ENCODE measurements around the gene VWA8.
"Not testable (repeated sequence)": the region's sequence is repeated elsewhere in the genome, so short reads cannot be mapped to it uniquely, and the experiment has no call there.

Gene VWA8

DNA sequence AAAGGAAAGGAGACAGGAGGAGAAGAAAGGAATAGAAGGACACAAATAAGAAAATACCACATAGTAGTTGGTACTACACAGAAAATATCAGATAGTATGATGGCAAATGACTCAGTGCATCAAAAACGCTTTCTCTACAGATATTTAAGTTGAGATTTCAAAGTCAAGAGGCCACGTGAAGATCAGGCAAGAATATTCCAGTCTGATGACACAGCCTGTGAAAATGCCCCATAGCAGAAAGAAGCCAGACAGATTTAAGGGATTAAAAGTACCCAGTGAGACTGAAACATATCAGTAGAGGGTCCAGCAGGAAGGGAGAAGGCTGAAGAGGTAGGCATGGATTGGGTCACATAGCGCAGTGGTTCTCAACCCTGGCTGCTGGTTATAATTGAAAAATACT lies 113.7 kb downstream of the VWA8 start:
- DNase-seq = no peak

DNA sequence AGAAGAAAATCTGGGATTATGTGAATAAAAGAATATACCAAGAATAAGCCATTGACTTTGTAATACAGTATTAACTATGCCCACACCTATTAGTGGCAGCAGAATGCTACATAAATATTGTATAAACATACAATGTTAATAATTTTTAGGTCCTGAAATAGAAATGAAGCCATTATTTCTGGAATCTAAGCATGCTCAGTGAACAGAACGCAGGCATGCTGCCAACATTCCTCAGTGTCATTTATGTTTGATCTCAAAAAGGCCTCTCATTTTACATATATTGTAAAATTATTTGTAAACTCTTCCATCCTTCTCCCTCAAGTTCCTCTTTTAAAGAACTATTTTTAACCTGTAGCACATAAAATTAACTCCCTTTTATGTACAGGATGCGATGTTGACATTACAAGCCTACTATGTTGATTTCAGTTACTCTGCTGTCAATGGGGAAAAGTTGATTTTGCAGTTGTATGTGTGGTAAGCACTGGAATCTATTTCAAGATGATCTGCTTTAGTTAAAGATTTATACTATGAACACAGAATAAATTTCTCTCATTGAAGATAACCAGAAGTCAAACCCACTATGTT lies 118.8 kb downstream of the VWA8 start:
- peak; percentile 75 for DNase-seq

DNA sequence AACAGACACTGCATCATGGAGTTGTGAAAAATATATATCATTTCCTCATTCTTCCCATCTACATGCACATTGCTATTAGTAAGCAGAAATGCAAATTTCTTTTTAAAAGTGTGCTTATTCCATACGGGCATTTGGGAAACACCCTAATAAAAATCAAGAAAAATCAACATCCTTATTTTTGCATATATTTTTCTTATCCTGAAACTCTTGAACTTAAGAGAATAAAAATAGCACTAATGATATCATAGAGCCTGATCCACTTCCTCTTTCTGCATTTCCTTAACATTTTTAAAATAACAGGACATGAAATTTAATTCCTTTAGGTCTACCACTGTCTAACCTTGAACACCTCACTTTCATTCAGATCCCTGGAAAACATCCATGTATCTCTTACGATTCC lies 123.3 kb downstream of the VWA8 start:
- DNase-seq = no peak

DNA sequence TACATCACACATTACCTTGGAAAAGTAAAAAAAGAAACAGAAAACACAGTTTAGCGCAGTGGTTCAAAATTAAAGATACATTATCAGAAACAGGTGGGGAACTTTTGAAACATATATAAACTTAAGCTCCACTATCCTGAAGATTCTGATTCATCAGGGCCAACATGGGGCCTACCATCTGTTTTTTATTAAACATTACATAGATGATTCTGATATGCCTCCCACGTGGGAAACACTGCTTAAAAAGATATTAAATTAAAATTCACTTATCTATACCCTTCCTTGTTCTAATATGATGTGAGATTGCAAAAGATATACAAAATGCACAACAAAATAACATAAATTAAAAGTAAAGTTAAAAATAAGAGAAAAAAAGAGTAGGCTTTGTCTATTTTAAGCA lies 125.0 kb downstream of the VWA8 start:
- DNase-seq = peak; percentile 21

DNA sequence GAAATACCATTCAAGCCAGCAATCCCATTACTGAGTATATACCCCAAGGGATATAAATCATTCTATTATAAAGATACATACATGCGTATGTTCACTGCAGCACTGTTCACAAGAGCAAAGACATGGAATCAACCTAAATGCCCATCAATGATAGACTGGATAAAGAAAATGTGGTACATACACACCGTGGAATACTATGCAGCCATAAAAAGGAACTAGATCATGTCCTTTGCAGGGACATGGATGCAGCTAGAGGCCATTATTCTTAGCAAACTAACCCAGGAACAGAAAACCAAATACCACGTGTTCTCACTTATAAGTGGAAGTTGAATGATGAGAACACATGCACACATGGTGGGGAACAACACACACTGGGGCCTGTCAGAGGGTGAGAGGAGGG lies 126.2 kb downstream of the VWA8 start:
- DNase-seq = not testable (repeated sequence)

DNA sequence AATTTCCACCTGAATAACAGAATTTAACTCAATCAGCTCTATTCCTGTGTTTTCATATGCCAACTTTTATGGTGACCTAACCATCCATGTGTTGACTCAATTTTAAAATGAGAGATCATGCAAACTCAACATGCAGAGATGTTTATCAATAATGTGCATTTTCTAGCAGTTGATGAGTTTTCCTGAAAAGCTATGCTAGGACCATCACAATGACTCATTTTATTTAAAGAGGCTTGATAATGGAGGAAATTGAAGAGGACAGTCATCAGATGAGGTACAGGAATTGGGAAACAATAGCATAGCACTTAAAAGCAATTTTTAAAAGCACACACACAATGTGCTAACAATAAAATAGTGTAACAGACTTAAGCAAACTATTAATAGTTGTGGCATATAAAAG lies 127.1 kb downstream of the VWA8 start:
- DNase-seq = no peak

DNA sequence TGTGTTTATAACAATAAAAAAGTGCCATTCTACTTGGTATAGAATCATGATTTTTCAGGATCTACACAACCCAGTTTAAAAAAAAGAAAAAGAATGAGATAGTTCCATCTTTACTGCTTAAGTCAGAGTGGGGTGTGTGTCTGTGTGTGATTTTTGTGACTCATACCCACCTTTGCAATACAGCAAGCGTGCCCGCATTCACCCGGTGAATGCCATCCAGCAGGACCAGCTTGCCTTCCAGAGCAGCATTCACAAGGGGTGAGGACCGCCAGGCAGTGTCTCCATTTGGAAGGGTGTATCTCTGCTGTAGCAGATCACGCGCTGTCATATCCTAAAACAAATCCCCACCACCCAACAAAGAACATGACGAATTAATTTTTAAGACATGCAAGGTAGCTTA lies 127.7 kb downstream of the VWA8 start:
- DNase-seq = no peak

DNA sequence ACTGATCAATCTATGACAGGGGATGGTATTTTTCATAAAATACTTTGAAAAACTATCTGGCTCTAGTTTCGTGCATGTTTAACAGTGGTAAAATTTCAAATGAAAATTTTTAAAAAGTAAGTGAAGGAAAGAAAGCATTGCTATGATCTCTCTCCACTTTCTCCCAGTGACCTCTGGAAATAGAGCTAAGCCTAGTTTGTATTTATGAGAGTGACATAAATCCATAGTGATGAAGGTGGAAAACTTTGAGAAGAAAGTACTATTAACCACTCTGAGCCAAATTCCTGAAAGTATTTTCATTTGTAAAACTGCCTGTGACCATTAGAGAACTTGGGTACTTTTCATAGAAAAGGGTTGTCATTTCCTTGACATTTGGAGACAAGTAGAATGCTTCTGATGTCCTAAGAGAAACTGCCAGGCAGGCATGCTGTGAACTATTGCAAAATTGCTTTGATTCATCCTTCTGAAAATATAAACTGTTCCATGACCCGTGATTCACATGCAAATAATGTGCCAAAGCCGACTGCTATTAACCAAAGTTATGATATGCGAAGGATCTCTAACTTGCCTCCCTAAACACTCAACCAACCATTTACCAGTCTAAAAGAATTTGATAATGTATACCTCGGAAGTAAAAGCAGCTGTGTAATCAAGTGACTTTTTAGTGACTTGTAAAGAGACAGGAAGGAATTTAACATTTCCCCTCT lies 133.2 kb downstream of the VWA8 start:
- DNase-seq = peak; percentile 19

DNA sequence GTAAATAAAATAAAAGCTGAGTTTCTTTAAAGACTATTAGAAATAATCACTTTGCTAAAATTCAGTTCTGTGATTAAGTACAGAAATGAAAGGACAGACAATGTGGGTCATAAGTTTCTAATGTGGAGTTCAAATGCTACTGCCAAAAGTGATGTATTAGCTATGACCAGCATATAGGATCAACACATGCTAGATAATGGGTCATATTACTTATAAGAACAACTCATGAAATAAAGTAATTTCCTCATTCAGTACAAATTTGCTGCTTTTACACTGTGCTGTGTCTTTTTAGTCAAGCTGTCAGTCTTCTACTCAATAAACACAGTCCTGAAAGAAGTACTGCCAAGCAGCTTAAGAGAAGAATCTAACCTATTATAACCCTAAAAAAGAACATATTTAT lies 135.2 kb downstream of the VWA8 start:
- DNase-seq = no peak

DNA sequence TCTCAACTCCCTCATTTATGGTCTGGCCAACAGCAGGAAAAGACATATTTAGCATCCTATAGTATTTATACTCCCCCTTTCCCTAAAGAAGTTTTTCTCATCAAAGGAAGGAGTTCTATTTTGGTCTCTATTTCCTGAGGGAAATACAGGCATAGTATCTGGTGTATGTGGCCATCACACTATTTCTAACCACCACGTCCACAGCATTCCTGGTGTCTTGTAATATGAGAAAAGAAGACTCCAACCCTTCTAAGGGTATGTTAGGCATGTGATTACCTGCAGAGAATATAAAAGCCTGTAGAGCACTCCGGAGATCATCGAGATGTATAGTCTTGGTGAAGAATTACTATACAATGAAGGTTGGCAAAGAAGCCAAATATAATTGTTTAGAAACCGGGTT lies 137.4 kb downstream of the VWA8 start:
- no peak for DNase-seq

DNA sequence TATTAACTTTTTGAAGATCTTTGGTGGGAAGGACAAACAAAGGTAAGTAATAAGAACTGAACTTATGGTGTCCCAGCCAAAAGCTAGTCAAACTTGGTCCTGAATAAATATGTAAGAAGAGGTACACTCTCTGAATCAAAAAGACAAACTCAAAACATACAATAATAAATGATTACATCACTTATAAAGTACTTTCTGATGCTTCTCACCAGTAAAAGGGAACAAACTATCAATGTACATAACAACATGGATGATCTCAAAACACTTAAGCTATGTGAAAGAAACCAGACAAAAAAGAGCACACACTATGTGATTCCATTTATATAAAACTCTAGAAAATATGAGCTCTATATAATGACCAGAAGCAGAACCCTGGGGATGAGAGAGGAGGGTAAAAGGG lies 138.3 kb downstream of the VWA8 start:
- no peak for DNase-seq

DNA sequence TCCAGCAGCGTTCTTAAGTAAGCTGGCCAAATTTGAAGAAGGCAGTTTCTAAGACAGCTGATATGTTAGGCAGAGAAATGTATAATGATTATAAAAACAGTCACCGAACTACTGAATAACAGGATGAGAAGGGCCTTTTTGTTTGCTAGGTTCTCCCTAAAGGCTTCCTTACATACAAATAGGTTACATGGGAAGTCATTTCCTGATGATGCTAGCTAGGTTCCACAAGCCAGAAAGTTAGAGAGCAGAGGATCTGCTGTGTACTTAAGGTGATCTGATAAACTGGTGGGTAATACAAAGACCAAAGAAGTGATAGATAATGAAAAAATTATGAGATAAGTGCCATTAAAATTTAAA lies 139.7 kb downstream of the VWA8 start:
- no peak for DNase-seq

DNA sequence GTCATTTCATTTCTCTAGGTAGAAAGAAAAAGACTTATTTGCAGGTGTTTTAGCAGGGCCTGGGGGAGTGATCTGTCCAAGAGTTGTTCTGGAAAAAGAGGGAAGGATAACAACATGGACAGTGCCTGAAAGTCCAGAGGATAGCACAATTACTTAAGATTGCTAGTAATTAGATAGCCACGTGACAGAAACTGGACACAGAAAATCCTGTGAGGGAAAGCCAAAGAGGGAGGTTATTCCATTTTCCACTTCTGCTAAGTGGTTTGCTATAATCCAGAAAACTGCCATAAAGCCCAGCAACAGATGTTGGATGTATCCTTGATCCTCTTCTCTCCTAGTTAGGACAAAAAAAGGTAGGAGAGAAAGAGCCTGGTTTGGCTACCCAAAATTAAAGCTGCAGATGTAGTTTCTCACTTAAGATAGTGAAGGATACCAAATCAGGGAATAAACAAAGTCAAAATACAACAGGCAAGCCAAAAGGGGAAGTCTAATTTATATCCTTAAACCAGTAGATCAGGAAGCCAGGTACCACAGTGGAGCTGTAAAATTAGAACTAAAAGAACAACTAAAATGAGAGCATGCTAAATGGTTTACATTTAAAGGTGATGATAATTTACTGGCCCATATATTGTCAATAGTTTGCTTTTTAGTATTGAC lies 140.2 kb downstream of the VWA8 start:
- DNase-seq = no peak

DNA sequence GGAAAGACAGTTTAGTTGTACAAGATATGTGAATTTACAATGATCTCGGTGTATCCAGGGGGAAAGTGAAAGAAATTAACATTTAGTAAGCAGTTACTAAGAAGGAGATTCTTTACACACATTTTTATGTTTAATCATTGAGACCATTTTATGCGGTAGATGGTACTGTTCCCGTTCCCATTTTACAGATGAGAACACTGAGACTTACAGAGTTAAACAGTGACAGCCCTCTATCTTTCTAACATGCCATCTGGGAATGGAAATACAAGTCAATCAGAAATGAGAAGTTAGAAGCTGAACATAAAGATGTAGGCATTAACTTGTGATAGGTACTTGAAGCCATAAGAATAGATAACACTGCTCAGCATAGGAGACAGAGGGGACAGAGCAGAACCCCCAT lies 144.9 kb downstream of the VWA8 start:
- DNase-seq = no peak

DNA sequence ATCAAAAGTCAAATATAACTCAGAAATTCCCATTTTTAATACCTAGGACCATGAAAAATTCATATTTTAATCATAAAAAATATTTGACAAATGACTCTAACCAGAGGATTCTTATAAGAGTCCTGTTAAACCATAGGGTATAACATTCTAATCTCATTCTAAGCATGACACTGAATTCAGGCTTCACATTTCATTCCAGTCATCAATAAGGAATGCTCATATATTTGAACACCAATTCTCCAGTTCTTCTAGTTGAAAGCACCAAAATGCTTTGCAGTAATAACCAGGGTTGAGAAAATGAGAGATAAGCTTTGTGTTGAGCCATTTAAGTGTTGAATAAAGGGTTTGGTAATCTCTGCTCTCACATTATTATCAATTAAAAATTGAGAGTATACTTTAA lies 147.5 kb downstream of the VWA8 start:
- no peak for DNase-seq

DNA sequence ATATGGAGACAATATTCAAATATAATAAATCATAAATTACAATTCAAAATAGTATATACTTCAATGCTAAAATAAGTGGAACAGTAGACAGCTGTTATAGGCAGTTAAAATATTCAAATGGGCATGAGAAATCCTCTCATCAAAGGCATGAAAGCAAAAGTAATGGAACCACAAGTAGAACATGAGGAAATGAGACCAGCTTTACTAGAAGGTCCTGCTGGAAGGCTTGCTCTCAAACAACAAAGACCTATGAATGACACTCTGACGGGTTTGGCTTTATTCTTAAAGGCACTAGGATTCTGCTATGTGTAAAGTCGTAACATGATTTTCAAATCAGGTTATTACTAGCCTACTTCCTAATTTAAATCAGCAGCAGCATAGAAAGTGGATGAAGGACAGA lies 148.1 kb downstream of the VWA8 start:
- DNase-seq = no peak

DNA sequence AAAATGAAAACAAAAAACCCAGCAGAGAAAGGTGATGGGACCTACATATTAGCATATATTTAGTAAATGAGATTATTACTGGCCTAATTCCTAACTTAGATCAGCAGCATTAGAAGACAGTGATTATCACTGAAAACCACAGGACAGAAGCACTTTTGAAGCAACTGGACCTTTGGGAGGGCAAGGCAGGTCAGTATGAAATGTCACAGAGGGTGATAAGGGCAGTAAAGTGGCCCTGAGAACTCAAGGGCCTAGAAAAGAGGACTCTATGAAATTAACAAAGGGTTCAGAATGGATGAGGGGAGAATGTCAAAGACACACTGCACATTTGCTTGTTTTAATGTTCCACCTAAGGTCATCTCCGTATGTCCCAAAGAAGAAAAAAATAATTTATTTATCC lies 148.7 kb downstream of the VWA8 start:
- no peak for DNase-seq

DNA sequence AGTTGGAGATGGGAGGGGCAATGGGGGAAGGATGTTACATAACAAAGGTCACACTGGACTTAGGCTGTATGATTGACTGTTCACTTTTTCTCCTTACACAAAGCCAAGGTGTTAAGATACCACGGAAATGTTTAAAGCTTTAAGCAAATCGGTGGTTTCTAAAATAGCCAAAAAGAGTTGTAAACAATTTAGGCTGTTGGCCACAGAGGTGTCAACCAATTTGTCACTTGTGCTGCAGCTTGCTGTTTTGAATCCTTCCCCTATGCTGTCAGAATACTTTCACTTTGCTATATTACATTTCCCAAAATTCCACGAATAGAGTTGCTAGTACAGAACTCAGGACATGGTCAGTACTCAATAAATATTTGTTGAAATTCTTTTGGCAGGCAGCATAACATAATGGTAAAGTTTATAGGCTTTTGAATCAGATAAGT lies 149.3 kb downstream of the VWA8 start:
- no peak for DNase-seq

DNA sequence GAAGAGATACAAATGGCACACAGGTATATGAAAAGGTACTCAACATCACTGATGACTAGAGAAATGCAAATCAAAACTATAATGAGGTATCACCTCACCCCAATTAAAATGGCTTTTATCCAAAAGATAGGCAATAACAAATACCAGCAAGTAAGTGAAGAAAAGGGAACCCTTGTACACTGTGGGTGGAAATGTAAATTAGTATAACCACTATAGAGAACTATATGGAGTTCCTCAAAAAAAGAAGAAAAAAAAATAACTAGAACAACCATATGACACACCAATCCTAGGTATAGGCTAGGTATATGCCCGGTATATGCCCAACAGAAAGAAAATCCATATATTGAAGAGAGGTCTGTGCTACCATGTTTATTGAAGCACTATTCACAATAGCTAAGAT lies 150.9 kb downstream of the VWA8 start:
- DNase-seq = no peak

DNA sequence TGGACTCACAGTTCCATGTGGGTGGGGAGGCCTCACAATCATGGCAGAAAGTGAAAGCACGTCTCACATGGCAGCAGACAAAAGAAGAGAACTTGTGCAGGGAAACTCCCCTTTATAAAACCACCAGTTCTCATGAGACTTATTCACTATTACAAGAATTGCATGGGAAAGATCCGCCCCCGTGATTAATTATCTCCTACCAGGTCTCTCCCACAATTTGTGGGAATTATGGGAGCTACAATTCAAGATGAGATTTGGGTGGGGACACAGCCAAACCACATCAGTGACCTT lies 157.5 kb downstream of the VWA8 start:
- not testable (repeated sequence) for DNase-seq

DNA sequence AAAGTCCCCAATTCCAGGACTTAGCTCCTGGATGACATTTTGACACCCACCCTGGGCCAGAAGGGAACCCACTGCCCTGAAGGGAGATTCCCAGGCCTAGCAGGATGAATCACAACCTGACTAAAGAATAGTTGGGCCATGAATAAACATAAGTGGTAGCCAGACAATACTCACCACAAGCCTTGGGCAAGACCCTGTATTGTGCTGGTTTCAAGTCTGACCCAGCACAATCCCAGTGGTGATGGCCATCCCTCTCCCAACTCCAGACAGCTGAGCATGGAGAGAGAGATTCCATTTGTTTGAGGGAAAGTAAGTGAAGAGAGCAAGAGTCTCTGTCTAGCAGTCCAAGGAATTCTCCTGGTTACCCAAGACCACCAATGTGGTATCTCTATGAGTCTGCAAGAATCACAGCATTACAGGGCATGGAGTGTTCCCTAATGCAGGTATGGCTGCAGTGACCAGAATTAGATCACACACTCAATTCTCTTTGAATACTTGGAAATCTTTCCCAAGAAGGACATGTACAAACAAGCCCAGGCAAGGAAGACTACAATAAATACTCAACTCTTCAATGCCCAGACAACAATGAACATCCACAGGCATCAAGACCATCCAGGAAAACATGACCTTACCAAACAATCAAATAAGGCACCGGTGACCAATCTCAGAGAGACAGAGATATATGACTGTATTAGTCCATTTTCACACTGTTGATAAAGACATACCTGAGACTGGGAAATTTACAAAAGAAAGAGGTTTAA lies 158.0 kb downstream of the VWA8 start:
- no peak for DNase-seq

DNA sequence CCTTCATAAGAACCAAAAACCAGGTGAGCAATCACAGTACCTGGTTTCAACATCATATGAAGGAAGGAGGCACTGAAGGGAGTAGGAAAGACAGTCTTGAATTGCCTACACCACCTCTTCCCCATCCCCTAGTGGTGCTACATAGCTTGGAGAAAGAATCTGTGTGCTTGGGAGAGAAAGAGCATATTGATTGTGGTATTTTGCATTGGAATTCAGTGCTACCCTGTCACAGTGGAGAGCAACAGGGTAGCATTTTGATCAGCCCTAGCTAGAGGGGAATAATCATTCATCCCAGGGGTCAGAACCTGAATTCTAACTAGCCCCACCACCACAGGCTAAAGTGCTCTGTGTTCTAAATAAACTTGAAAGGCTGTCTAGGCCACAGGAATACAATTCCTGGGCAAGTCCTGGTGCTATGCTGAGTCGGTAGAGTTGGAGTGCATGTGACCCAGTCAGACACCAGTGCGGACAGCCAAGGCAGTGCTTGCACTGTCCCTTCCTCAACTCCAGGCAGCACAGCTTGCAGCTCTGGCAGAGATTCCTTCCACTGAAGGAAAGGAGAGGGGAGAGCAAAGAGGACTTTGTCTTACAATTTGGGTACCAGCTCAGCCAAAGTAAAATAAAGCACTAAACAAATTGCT lies 158.7 kb downstream of the VWA8 start:
- no peak for DNase-seq

DNA sequence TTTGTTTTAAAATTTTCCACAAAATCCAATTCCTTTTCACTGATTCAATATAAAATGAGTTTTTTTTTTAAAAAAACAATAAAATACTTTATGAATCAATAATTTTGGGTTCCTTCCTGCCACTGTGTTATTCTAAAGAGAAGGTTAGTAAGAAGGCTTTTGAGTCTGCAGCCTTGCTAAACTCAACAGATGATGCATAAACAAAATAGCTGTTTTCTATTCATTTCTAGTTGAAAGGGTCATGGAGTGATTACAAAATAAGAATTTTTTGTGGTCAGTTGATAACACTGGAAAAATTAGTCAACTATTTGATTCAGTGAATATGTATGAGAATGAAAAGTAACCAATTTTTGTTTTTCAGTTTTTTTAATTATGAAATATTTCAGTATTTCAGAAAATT lies 169.9 kb downstream of the VWA8 start:
- DNase-seq = no peak

DNA sequence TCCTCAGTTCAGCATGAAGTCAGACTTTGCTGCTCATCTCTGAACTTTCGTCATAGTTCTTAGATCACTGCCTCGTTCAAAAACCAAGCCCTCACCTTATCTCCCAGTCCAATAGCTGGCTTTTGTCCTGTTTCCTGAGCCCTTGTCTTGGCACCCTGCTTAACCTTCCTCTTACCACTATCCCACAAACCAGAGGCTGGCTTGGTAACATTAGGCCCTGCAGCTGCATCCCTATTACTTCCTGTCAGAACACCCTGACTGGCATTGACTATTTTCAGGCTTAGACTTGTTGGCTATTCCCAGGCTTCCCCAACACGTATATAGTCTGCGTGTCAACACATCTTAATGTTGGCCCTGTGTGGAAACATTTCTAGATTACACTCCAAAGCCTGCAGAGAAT lies 172.4 kb downstream of the VWA8 start:
- DNase-seq = no peak
